Uterus (tissue), 4 donors: ENCODE measurements around the gene PNMA8C. TPM values are rescaled to one million over a fixed set of nuclear protein-coding genes. Genes with fewer than 3 reads are reported as not detected.
A peak's percentile ranks its signal among the peaks of the same experiment; 100 is the strongest.

Experiments
- DNase-seq, 2 donors: peaks; one replicate each; pipeline ENCODE4 v3.0.0-alpha.2; 2019 to 2020
- H3K27ac ChIP-seq, 2 donors: fragments of 200-600 bp; sonication (generic); 1 replicate in 1 of 2; 2 replicates in 1 of 2; pipeline ENCODE4 v1.5.1; 2016 to 2018
- H3K27me3 ChIP-seq, 2 donors: fragments of 200-600 bp; sonication (generic); one replicate each; pipeline ENCODE4 v1.5.1; 2018 to 2019; ENCODE audit warnings: control low read depth in 1 of 2
- H3K36me3 ChIP-seq, 2 donors: fragments of 200-600 bp; sonication (generic); one replicate each; pipeline ENCODE4 v1.5.1; 2019; ENCODE audit warnings: control low read depth in 1 of 2
- H3K4me1 ChIP-seq, 2 donors: fragments of 200-600 bp; sonication (generic); one replicate each; pipeline ENCODE4 v1.5.1; 2018 to 2019; ENCODE audit warnings: control low read depth in 1 of 2
- H3K4me3 ChIP-seq, 2 donors: fragments of 200-600 bp; sonication (generic); 1 replicate in 1 of 2; 2 replicates in 1 of 2; pipeline ENCODE4 v1.5.1; 2018 to 2019; ENCODE audit warnings: mild to moderate bottlenecking in 1 of 2
- H3K9me3 ChIP-seq, 2 donors: fragments of 200-600 bp; sonication (generic); one replicate each; pipeline ENCODE4 v1.5.1; 2019; ENCODE audit warnings: control low read depth in 1 of 2
- POLR2A ChIP-seq, 2 donors: fragments of 450-650 bp; IDR thresholded peaks; one replicate each; pipeline ENCODE4 v1.6.1; 2016; ENCODE audit warnings: antibody characterized with exemption in 2 of 2, mild to moderate bottlenecking in 1 of 2, moderate library complexity in 1 of 2
- intact Hi-C: fragments of 100-400 bp; cut with DNase I; formaldehyde crosslinking; loops from one replicate; pipeline ENCODE4 v1.15.1; 2023; ENCODE audit warnings: low total_unique reads
- total RNA-seq, 4 donors: library from RNA; depleted of rRNA in 3 of 4; stranded (reverse); fragments of >200 nt in 3 of 4; gene quantifications; one replicate each; pipeline versions ENCODE4 v1.1.0 to v1.2.4, GENCODE V29; 2014 to 2023
- TF ChIP-seq, protein P1 (sequence below), 4 experiments: fragments of 200-600 bp in 2 of 4; fragments of 450-650 bp in 2 of 4; sonication (generic) in 2 of 4; IDR thresholded peaks; one replicate each; pipeline ENCODE4 v1.5.1; 2016 to 2019; ENCODE audit warnings: antibody characterized with exemption in 4 of 4, mild to moderate bottlenecking in 2 of 4, moderate library complexity in 1 of 4
- donor health status: DM: yes; HTN: yes; CAD: no.

PNMA8C gene
- total RNA-seq, 4 donors from 2014 or later: under 0.01 to 3.7 (median 0.73) TPM; not detected in 1

DNA sequence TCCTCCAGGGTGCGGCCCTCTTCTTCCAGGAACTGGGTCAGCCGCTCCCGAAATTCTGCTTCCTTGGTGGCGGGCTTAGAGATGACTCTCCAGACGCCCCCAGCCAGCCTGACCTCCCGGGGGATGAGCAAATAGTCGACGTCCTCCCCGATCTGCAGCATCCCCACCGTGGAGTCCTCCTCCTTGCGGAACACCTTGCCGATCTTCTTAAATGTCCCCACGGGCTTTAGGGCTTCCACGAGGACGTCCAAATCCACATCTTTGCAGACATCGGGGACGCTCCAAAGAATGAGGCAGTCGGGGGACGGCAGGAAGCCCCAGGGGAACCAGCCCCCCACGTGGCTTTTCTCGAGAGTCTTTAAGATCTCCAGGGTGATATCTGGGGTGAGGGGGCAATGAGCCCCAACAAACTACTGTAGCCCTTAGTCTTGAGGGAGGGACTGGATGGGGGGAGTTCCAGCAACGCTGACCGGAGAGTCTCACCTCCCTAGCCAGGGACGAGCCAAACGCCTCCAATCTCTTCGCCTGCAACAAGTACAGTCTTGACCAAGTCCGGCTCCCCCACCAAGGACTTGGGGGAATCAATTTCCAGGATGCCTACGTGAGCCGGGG, 16.0 kb downstream of the PNMA8C start:
- Histone ChIP-seq H3K9me3 (no peaks in the 10 kb centered on the region), H3K36me3 (no peaks in the 10 kb centered on the region), H3K27ac (peak overlapping the region; percentile 60 to 72), H3K4me1 (no peaks in the 10 kb centered on the region), H3K27me3 (no peaks in the 10 kb centered on the region), H3K4me3 (peak overlapping the region; percentile 47)
- DNase-seq: no peak
- TF ChIP-seq, protein P1, sequence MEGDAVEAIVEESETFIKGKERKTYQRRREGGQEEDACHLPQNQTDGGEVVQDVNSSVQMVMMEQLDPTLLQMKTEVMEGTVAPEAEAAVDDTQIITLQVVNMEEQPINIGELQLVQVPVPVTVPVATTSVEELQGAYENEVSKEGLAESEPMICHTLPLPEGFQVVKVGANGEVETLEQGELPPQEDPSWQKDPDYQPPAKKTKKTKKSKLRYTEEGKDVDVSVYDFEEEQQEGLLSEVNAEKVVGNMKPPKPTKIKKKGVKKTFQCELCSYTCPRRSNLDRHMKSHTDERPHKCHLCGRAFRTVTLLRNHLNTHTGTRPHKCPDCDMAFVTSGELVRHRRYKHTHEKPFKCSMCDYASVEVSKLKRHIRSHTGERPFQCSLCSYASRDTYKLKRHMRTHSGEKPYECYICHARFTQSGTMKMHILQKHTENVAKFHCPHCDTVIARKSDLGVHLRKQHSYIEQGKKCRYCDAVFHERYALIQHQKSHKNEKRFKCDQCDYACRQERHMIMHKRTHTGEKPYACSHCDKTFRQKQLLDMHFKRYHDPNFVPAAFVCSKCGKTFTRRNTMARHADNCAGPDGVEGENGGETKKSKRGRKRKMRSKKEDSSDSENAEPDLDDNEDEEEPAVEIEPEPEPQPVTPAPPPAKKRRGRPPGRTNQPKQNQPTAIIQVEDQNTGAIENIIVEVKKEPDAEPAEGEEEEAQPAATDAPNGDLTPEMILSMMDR (IDR thresholded peaks at IDR 0.05): no peak
- TF ChIP-seq POLR2A (IDR thresholded peaks at IDR 0.05): no peak
- intact Hi-C loops: no loop called here

DNA sequence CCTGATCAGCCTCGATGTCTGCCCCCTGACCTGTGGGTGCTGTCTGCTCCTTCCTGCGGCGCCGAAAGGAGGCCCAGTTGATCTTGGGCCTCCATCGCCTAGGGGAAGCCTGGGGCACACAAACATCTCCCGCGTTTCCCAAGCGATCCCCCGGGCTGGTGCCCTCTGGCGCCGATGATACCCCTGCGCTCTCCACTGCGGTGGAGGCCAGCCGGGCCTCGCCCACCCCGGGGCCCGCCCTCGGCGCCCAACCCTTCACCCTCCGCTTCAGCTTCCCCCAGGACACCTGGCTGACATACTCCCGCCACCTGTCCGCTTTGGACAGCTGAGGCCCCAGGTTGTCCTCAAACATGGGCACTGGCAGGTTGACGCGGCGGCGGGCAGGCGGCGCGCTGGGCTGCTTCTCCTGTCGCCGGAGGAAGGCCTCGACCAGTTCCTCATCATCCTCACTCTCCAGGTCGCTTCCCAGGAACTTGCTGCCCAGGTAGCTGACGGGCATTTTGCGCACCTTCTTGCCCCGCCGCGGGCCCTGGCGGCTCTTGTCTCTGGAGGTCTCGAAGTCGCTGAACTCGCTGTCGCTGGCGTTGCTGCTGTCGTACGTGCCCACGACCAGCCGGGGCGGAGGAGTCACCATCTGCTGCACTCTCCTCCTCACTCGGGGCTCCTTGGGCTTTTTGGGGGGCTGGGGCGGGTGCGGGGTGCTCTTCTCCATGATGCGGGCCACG, 16.6 kb downstream of the PNMA8C start:
- no peaks in the 10 kb centered on the region for H3K36me3 ChIP-seq
- no peak for DNase-seq
- intact Hi-C loops: no loop called here
- TF ChIP-seq, protein P1 (IDR thresholded peaks at IDR 0.05): no peak
- no peak for TF ChIP-seq POLR2A (IDR thresholded peaks at IDR 0.05)
- no peaks in the 10 kb centered on the region for H3K9me3 ChIP-seq
- no peaks in the 10 kb centered on the region for H3K4me1 ChIP-seq
- H3K4me3 ChIP-seq: peak overlapping the region; percentile 47
- H3K27me3 ChIP-seq: no peaks in the 10 kb centered on the region
- peak overlapping the region; percentile 60 to 72 for H3K27ac ChIP-seq

DNA sequence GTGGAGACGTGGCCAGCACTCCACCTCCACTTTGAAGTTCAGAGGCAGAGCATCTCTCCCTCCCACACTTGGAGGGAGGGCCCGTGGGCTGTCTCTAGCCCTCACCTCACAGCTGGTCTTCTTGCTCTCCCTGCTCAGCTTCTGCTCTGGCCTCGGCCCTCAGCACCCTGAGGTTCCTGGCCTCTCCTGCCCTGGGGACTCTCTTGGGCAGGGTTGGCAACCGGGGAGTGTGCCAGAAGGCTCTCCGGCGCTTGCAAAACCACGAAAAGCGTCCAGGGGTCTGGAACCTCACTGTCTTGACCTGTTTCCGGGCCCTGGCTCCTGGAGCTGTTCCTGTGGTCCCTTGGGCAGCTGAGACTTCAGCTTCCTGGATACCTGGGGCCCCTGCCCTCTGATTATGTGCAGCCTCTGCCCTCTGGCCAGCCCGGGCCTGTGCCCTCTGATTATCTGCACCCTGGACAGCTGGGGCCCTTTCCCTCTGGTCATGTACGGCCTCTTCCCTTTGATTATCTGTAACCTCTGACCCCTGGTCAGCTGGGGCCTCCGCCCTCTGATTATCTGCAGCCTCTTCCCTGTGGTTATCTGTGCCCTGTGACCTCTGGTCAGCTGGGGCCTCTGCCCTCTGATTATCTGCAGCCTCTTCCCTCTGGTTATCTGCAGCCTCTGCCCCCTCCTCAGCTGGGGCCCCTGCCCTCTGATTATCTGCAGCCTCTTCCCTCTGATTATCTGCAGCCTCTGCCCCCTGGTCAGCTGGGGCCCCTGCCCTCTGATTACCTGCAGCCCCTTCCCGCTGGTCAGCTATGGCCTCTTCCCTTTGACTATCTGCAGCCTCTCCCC, 17.4 kb downstream of the PNMA8C start:
- intact Hi-C loops: no loop called here
- TF ChIP-seq, protein P1 (IDR thresholded peaks at IDR 0.05): no peak
- TF ChIP-seq POLR2A (IDR thresholded peaks at IDR 0.05): no peak
- Histone ChIP-seq H3K27ac (peak overlapping the region; percentile 60 to 72), H3K4me3 (peak overlapping the region; percentile 47), H3K4me1 (no peaks in the 10 kb centered on the region), H3K9me3 (no peaks in the 10 kb centered on the region), H3K27me3 (no peaks in the 10 kb centered on the region), H3K36me3 (no peaks in the 10 kb centered on the region)
- no peak for DNase-seq

DNA sequence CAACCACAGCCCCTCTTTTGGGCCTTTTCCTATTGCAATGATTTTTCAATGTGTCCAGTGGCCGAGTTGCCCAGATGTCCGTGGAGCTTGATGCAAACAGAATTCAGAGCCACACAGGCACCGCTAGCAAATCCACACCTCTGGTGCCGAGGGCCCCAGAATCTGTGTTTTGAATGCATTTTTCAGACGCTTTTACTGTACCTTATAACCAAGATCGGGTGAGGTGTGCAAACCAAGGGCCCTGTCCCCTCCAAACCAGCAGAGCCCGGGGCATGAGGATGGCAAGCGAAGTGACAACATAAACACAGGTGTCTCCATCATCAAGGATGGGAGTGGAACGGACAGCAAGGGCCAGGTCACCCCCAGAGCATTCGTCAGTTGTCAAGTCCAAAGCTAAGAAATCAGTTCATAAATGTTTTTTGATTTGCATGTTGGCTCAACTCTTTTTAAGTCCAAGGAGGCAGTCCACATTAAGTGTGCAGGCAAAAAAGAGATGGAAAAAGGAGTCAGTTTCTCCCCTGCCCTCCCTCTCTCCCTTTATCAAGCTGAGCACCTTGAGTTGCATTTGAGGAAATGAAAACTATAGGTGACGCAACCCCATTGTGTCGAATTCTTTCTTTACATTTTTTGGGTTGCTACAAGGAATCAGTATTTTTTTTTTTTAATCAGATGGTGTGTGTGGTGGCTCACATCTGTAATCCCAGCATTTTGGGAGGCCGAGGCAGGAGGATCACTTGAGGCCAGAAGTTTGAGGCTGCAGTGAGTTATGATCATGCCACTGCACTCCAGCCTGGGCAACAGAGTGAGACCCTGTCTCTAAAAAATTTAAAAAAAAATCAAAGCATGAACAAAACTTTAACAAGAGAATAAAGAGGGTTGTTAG, 18.3 kb downstream of the PNMA8C start:
- H3K4me3 ChIP-seq: peak overlapping the region; percentile 47
- H3K36me3 ChIP-seq: no peaks in the 10 kb centered on the region
- DNase-seq: no peak
- H3K27me3 ChIP-seq: no peaks in the 10 kb centered on the region
- intact Hi-C loops: no loop called here
- no peaks in the 10 kb centered on the region for H3K4me1 ChIP-seq
- H3K9me3 ChIP-seq: no peaks in the 10 kb centered on the region
- peak overlapping the region; percentile 60 to 72 for H3K27ac ChIP-seq
- no peak for TF ChIP-seq POLR2A (IDR thresholded peaks at IDR 0.05)
- TF ChIP-seq, protein P1 (IDR thresholded peaks at IDR 0.05): no peak
